ENCODE data around the gene ADCY7.

DNA sequence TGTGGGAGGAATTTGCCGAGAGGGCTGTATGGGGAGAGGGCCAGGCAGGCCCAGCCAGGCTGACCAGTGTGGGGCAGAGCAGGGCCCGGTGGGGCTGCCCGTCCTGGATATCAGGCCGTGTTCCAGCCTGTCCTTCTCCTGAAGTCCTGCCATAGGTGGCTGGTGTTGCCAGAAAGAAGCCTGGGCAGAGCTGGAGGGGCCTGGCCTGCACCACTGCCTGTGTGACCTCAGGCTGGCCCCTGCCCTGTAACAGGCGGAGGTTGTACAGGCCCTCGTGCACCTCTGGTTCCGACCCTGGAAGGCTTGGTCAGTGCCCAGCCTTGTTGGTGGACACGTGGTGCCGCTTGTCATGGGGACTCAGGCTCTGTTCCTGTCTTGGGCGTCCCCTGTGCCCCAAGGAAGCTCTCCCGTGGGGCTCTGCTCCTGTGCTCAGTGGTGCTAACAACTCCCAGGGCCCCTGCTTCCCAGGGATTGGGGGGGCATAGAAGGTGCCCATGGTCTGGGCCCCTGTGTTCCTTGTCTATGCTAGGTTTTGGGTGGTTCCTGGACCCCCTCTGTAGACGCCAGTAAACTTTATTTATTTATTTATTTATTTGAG lies 33.3 kb downstream of the ADCY7 start:
- TF ChIP-seq EZH2 (optimal IDR thresholded peaks at IDR 0.05; ENCODE audit: low read depth, low read length): no peak
- TF ChIP-seq CTCF (IDR thresholded peaks at IDR 0.05; ENCODE audit: low read length): no peak
- TF ChIP-seq EZH2phosphoT487 (IDR thresholded peaks at IDR 0.05; ENCODE audit: low read length): no peak

Data from MM.1S (cell line).